ENCODE measurements around the gene PDGFRB. TPM values are rescaled to one million over a fixed set of nuclear protein-coding genes. Genes with fewer than 3 reads are reported as not detected.
A peak's percentile ranks its signal among the peaks of the same experiment; 100 is the strongest.

PDGFRB gene
- polyA plus RNA-seq, 4 donors, result 0.45 to 31.6 (median 11.8) TPM

DNA sequence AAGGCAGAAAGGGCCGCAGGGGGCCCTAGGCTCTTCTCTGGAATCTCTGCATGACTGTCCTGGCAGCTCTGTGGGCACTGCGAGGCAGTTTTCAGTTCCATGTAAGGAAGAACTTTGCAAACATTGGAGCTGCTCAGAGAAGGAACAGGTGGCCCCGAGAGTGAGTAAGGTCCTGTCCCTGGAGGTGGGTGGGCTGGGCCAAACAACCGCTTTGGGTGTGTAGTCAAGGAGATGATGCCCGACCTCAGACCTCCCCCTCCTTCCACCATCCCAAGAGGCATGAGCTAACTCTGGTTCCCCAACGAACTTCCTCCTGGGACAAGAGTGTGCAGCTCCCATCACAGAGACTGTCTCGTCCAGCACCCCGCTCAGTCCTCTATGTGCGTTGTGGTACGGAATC lies 89.8 kb downstream of the PDGFRB start:
- WGBS, 3 donors, result 63 to 67% (median 66%) methylated on average over 10 of the region's 10 CpGs
- FAIRE-seq, result no peak
- no peaks in the 10 kb centered on the region for H3K4me1 ChIP-seq (ENCODE audit: control insufficient read depth in 3 of 3, insufficient read depth in 2 of 3, low read depth in 1 of 3, low read length in 2 of 3)

DNA sequence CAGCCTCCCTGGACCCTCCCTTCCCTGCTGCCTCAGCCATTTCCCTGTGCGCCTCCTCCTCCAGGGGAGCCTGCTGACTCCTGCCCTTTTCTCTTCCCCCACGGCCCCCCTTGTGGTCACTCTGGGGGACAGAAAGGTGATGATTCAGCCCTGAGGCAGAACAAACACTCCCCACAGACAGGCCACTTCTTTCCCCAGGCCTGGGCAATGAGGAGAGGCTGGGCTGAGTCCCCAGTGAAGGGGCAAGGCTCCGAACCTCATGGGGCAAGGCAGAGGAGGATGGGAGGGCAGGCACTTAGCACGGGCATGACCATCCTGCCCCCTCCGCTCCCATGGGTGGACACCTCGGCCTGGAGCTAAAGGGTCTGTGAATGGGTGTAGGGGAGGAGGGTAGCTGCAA lies 90.3 kb downstream of the PDGFRB start:
- WGBS, 3 donors, result 68 to 74% (median 72%) methylated on average over 6 of the region's 6 CpGs
- H3K36me3 ChIP-seq (ENCODE audit: control insufficient read depth in 3 of 3, insufficient read depth in 2 of 3, low read depth in 1 of 3, low read length in 3 of 3), result peaks cover 0 to 5% (median 0%) of the 10 kb centered on the region in 3 donors
- H3K9me3 ChIP-seq (ENCODE audit: control insufficient read depth in 2 of 2, insufficient read depth in 1 of 2, low read depth in 1 of 2, low read length in 1 of 2), result no peaks in the 10 kb centered on the region
- H3K27ac ChIP-seq (ENCODE audit: low read depth in 1 of 3, low read length in 2 of 3), result peak overlapping the region in 1 of 3 donors; percentile 40
- no peak overlapping the region for H3K4me3 ChIP-seq (ENCODE audit: low read depth in 1 of 3, low read length in 3 of 3)
- no peaks in the 10 kb centered on the region for H3K27me3 ChIP-seq (ENCODE audit: control insufficient read depth in 3 of 3, insufficient read depth in 3 of 3, low read length in 3 of 3)
- no peaks in the 10 kb centered on the region for H3K4me1 ChIP-seq (ENCODE audit: control insufficient read depth in 3 of 3, insufficient read depth in 2 of 3, low read depth in 1 of 3, low read length in 2 of 3)
- DNase-seq (no peak), FAIRE-seq (no peak)

More for the DNA sequence above, 89.8 kb downstream of the PDGFRB start:
- no peaks in the 10 kb centered on the region for H3K9me3 ChIP-seq (ENCODE audit: control insufficient read depth in 2 of 2, insufficient read depth in 1 of 2, low read depth in 1 of 2, low read length in 1 of 2)
- no peak overlapping the region for H3K4me3 ChIP-seq (ENCODE audit: low read depth in 1 of 3, low read length in 3 of 3)
- peaks cover 0 to 5% (median 0%) of the 10 kb centered on the region in 3 donors for H3K36me3 ChIP-seq (ENCODE audit: control insufficient read depth in 3 of 3, insufficient read depth in 2 of 3, low read depth in 1 of 3, low read length in 3 of 3)
- H3K27me3 ChIP-seq (ENCODE audit: control insufficient read depth in 3 of 3, insufficient read depth in 3 of 3, low read length in 3 of 3), result no peaks in the 10 kb centered on the region
- H3K27ac ChIP-seq (ENCODE audit: low read depth in 1 of 3, low read length in 2 of 3), result peak overlapping the region in 1 of 3 donors; percentile 29
- DNase-seq, result no peak

DNA sequence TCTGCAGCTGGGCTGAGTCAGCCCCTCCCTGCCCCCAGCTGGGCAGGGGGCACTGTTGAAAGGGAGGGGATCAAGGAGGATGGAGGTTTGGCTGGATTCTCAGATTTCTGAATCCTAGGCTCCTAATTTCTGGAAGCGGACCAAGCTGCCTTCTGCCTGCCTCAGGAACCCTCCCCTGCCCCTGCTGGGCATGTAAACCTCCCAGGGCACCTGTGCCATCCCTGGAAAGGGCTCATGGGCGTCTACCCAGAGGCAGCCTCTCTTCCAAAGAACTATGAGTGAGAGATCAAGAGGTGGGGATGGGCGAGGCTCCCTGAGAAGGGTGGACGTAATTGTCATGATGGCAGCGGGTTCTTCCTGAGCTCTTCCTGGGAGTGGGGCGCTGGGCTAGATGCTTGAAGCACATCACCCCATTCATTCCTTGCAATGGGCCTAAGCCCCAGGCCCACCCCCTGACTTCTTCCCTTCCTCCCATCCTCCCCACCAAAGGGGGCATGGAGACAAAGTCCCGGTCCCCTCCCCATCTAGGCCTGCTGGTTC lies 90.9 kb downstream of the PDGFRB start:
- Histone ChIP-seq H3K4me3 (ENCODE audit: low read depth in 1 of 3, low read length in 3 of 3) (no peak overlapping the region), H3K27ac (ENCODE audit: low read depth in 1 of 3, low read length in 2 of 3) (no peak overlapping the region), H3K4me1 (ENCODE audit: control insufficient read depth in 3 of 3, insufficient read depth in 2 of 3, low read depth in 1 of 3, low read length in 2 of 3) (no peaks in the 10 kb centered on the region), H3K27me3 (ENCODE audit: control insufficient read depth in 3 of 3, insufficient read depth in 3 of 3, low read length in 3 of 3) (no peaks in the 10 kb centered on the region), H3K9me3 (ENCODE audit: control insufficient read depth in 2 of 2, insufficient read depth in 1 of 2, low read depth in 1 of 2, low read length in 1 of 2) (no peaks in the 10 kb centered on the region), H3K36me3 (ENCODE audit: control insufficient read depth in 3 of 3, insufficient read depth in 2 of 3, low read depth in 1 of 3, low read length in 3 of 3) (peaks cover 0 to 5% (median 0%) of the 10 kb centered on the region in 3 donors)
- FAIRE-seq (no peak), DNase-seq (no peak)
- WGBS, 3 donors, result 75 to 86% (median 79%) methylated on average over 7 of the region's 7 CpGs

Other genes starting within 250 kb of the PDGFRB start
- gene PDE6A, start 211.1 kb downstream of the PDGFRB start, polyA plus RNA-seq, result 1 to 10 TPM in 1 of 4 donors, under 1 TPM in 1, not detected in 2; 0.03 to 1.3 TPM
- gene SLC26A2, start 195.1 kb downstream of the PDGFRB start, polyA plus RNA-seq, result 100 to 1,000 TPM in 1 of 4 donors, 1 to 10 TPM in 3; 2.7 to 155 (median 5.5) TPM
- 1 to 10 TPM; 1.6 to 5.9 (median 3.0) TPM for gene TIGD6, start 155.2 kb downstream of the PDGFRB start, polyA plus RNA-seq
- 10 to 100 TPM in 3 of 4 donors, 1 to 10 TPM in 1; 8.1 to 35.1 (median 13.4) TPM for gene HMGXB3, start 155.1 kb downstream of the PDGFRB start, polyA plus RNA-seq
- 10 to 100 TPM in 1 of 4 donors, 1 to 10 TPM in 3; 4.1 to 31.1 (median 6.1) TPM for gene CSF1R, start 69.3 kb downstream of the PDGFRB start, polyA plus RNA-seq
- gene CDX1, start 10.9 kb upstream of the PDGFRB start, polyA plus RNA-seq, result 100 to 1,000 TPM; 205 to 308 (median 228) TPM
- gene SLC6A7, start 34.2 kb upstream of the PDGFRB start, polyA plus RNA-seq, result 1 to 10 TPM in 3 of 4 donors, under 1 TPM in 1; 0.81 to 7.1 (median 2.2) TPM
- under 1 TPM in 2 of 4 donors, not detected in 2; 0.46 to 0.52 TPM for gene CAMK2A, start 133.9 kb upstream of the PDGFRB start, polyA plus RNA-seq
- 1 to 10 TPM in 1 of 4 donors, under 1 TPM in 1, not detected in 2; 0.40 to 1.4 TPM for gene ARSI, start 147.1 kb upstream of the PDGFRB start, polyA plus RNA-seq
- 10 to 100 TPM; 18.3 to 29.7 (median 20.6) TPM for gene TCOF1, start 201.9 kb upstream of the PDGFRB start, polyA plus RNA-seq